H1 (cell line): Measurements from ENCODE around the gene MAJIN. TPM values are rescaled to one million over a fixed set of nuclear protein-coding genes. Genes with fewer than 3 reads are reported as not detected.

Experiments
- CTCF ChIA-PET: fragments of 300-600 bp; sonication (Branson Sonifier 250); formaldehyde crosslinking; loops from one replicate; lab custom pipeline; 2021; ENCODE audit not compliant: partially characterized antibody; lab: Charles Lee
- POLR2A ChIA-PET: fragments of 300-600 bp; sonication (Branson Sonifier 250); formaldehyde crosslinking; loops from one replicate; lab custom pipeline; 2021; ENCODE audit warnings: inconsistent platforms; ENCODE audit not compliant: partially characterized antibody; lab: Charles Lee
- DNase-seq, 2 experiments: peaks; one replicate each; pipeline versions ENCODE4 v3.0.0 to v3.0.0-alpha.2; 2010 to 2022; ENCODE audit warnings: low spot score in 2 of 2, low read depth in 1 of 2, mixed read lengths in 1 of 2
- FAIRE-seq: peaks from 2 replicates; lab custom pipeline; 2011; peaks lifted over from hg19 to GRCh38; lab: Jason Lieb, UNC
- H2AFZ ChIP-seq: 2 replicates; pipeline ENCODE4 v1.8.1; 2012; ENCODE audit warnings: low read length, inconsistent platforms
- H2AK5ac ChIP-seq: 2 replicates; pipeline ENCODE4 v1.6.1; 2013; ENCODE audit warnings: low read depth, low read length
- H2BK120ac ChIP-seq: replicated peaks from 2 replicates; pipeline ENCODE3; 2013; ENCODE audit warnings: low read depth, low read length, inconsistent platforms
- H2BK12ac ChIP-seq: 2 replicates; pipeline ENCODE4 v1.6.1; 2013; ENCODE audit warnings: low read depth, low read length
- H2BK15ac ChIP-seq: 2 replicates; pipeline ENCODE4 v1.6.1; 2013; ENCODE audit warnings: low read length
- H2BK20ac ChIP-seq: 2 replicates; pipeline ENCODE4 v1.6.1; 2013; ENCODE audit warnings: low read length
- H2BK5ac ChIP-seq: 2 replicates; pipeline ENCODE4 v1.6.1; 2013; ENCODE audit warnings: low read depth, low read length
- H3K14ac ChIP-seq: 2 replicates; pipeline ENCODE4 v1.6.1; 2013; ENCODE audit warnings: inconsistent platforms; ENCODE audit not compliant: insufficient read length
- H3K18ac ChIP-seq: 2 replicates; pipeline ENCODE4 v1.6.1; 2013; ENCODE audit warnings: low read length; ENCODE audit errors: extremely low read depth
- H3K23ac ChIP-seq: 2 replicates; pipeline ENCODE4 v1.6.1; 2013; ENCODE audit warnings: inconsistent platforms; ENCODE audit not compliant: insufficient read length
- H3K23me2 ChIP-seq: 2 replicates; pipeline ENCODE4 v1.6.1; 2013; ENCODE audit warnings: low read depth, low read length
- H3K27ac ChIP-seq: 2 replicates; pipeline ENCODE4 v1.6.1; 2011; ENCODE audit warnings: low read depth, low read length, inconsistent platforms
- H3K27me3 ChIP-seq, 4 experiments: replicated peaks in 1 of 4; 1 replicate in 1 of 4; 2 replicates in 3 of 4; pipeline versions ENCODE4 v1.6.1 to v1.8.1; 2011 to 2013; ENCODE audit warnings: low read length in 3 of 4, mild to moderate bottlenecking in 3 of 4, inconsistent platforms in 2 of 4, mixed read lengths in 2 of 4, moderate library complexity in 1 of 4; ENCODE audit not compliant: control insufficient read depth in 3 of 4, insufficient read depth in 3 of 4; ENCODE audit errors: extremely low read depth in 1 of 4
- H3K36me3 ChIP-seq, 4 experiments: 2 replicates each; pipeline versions ENCODE4 v1.6.1 to v1.8.1; 2011 to 2013; ENCODE audit warnings: mild to moderate bottlenecking in 4 of 4, low read length in 3 of 4, moderate library complexity in 2 of 4, control low read depth in 1 of 4, inconsistent platforms in 1 of 4; ENCODE audit not compliant: insufficient read depth in 4 of 4, control insufficient read depth in 2 of 4
- H3K4ac ChIP-seq: replicated peaks from 2 replicates; pipeline ENCODE3; 2013; ENCODE audit warnings: low read length, low read depth, mixed read lengths, inconsistent platforms; ENCODE audit not compliant: insufficient read length
- H3K4me1 ChIP-seq, 4 experiments: replicated peaks in 1 of 4; 1 replicate in 1 of 4; 2 replicates in 3 of 4; pipeline versions ENCODE4 v1.6.1 to v1.8.1; 2011 to 2013; ENCODE audit warnings: low read length in 3 of 4, inconsistent platforms in 2 of 4, mixed read lengths in 1 of 4; ENCODE audit not compliant: insufficient read depth in 4 of 4, control insufficient read depth in 3 of 4
- H3K4me2 ChIP-seq, 2 experiments: 2 replicates each; pipeline versions ENCODE4 v1.6.1 to v1.8.1; 2011 to 2013; ENCODE audit warnings: low read depth in 2 of 2, low read length in 2 of 2, control low read depth in 1 of 2, inconsistent platforms in 1 of 2, mild to moderate bottlenecking in 1 of 2; ENCODE audit not compliant: insufficient read depth in 1 of 2
- H3K4me3 ChIP-seq, 4 experiments: fragments of 200-600, 300-600 bp in 1 of 4; sonication (generic), shearing (Covaris generic), sonication (Bioruptor Twin) in 1 of 4; 2 replicates each; pipeline versions ENCODE4 v1.5.1 to v1.8.1; 2011 to 2016; ENCODE audit warnings: low read length in 4 of 4, low read depth in 3 of 4, control low read depth in 2 of 4, inconsistent platforms in 2 of 4, mild to moderate bottlenecking in 2 of 4, mixed read lengths in 1 of 4, moderate library complexity in 1 of 4; ENCODE audit not compliant: insufficient read depth in 2 of 4; ENCODE audit errors: extremely low read depth in 1 of 4
- H3K56ac ChIP-seq: replicated peaks from 2 replicates; pipeline ENCODE3; 2013; ENCODE audit warnings: low read depth, mild to moderate bottlenecking, mixed read lengths, low read length, inconsistent platforms; ENCODE audit not compliant: insufficient read length
- H3K79me1 ChIP-seq: 2 replicates; pipeline ENCODE4 v1.6.1; 2013; ENCODE audit warnings: low read depth, low read length, control low read depth
- H3K79me2 ChIP-seq, 2 experiments: 2 replicates each; pipeline versions ENCODE4 v1.6.1 to v1.8.1; 2012 to 2013; ENCODE audit warnings: low read length in 2 of 2, mild to moderate bottlenecking in 2 of 2, inconsistent platforms in 1 of 2; ENCODE audit not compliant: insufficient read depth in 2 of 2, control insufficient read depth in 1 of 2
- H3K9ac ChIP-seq, 4 experiments: replicated peaks in 1 of 4; 1 replicate in 1 of 4; 2 replicates in 3 of 4; pipeline versions ENCODE4 v1.6.1 to v1.8.1; 2011 to 2013; ENCODE audit warnings: low read depth in 3 of 4, low read length in 3 of 4, control low read depth in 2 of 4, mild to moderate bottlenecking in 2 of 4, moderate library complexity in 2 of 4, inconsistent platforms in 1 of 4; ENCODE audit errors: extremely low read depth in 1 of 4
- H3K9me3 ChIP-seq, 2 experiments: 2 replicates each; pipeline versions ENCODE4 v1.6.1 to v1.8.1; 2012 to 2013; ENCODE audit warnings: mild to moderate bottlenecking in 2 of 2, moderate library complexity in 2 of 2, control low read depth in 1 of 2, inconsistent platforms in 1 of 2, low read depth in 1 of 2, low read length in 1 of 2, mixed read lengths in 1 of 2; ENCODE audit not compliant: insufficient read depth in 2 of 2
- H4K20me1 ChIP-seq, 2 experiments: replicated peaks in 1 of 2; 2 replicates each; pipeline versions ENCODE3 to v1.8.1; 2011 to 2013; ENCODE audit warnings: inconsistent platforms in 2 of 2, low read length in 2 of 2, mild to moderate bottlenecking in 1 of 2; ENCODE audit not compliant: insufficient read depth in 2 of 2, control insufficient read depth in 1 of 2
- H4K5ac ChIP-seq: 2 replicates; pipeline ENCODE4 v1.6.1; 2013; ENCODE audit warnings: low read length, low read depth, mixed read lengths, inconsistent platforms; ENCODE audit not compliant: insufficient read length
- H4K8ac ChIP-seq: 2 replicates; pipeline ENCODE4 v1.8.0; 2013; ENCODE audit warnings: mild to moderate bottlenecking, moderate library complexity, low read length, inconsistent platforms; ENCODE audit not compliant: insufficient read depth; ENCODE audit errors: extremely low read depth
- H4K91ac ChIP-seq: replicated peaks from 2 replicates; pipeline ENCODE3; 2013; ENCODE audit warnings: low read length, mixed read lengths, inconsistent platforms; ENCODE audit not compliant: insufficient read length
- CEBPB ChIP-seq: IDR thresholded peaks from 2 replicates; pipeline ENCODE4 v1.6.1; 2012; ENCODE audit warnings: low read depth, low read length
- CHD2 ChIP-seq: IDR thresholded peaks from 2 replicates; pipeline ENCODE4 v1.6.1; 2012; ENCODE audit warnings: low read length, improper control_type of control experiment
- WGBS, 2 experiments: shearing (Covaris generic) in 1 of 2; methylation state at CpG; one replicate each; pipeline versions ENCODE4 v1.1.6 to v1.1.7; 2013 to 2015; ENCODE audit warnings: low lambda C conversion rate in 2 of 2, mixed read lengths in 2 of 2, inconsistent platforms in 1 of 2, low coverage in 1 of 2, missing lambda C conversion rate in 1 of 2; ENCODE audit not compliant: insufficient replicate concordance in 2 of 2, insufficient coverage in 1 of 2, insufficient read length in 1 of 2; ENCODE audit errors: extremely low coverage in 1 of 2, missing lambda C conversion rate in 1 of 2; 5-methylcytosine and 5-hydroxymethylcytosine counted together
- polyA plus RNA-seq, 7 experiments: library from polyadenylated mRNA; depleted of rRNA in 3 of 7; stranded (reverse) in 5 of 7; unstranded in 2 of 7; fragments of >200 nt in 5 of 7; fragments of 200-250 nt in 2 of 7; gene quantifications; 1 replicate in 5 of 7; 2 replicates in 1 of 7; 4 replicates in 1 of 7; pipeline versions ENCODE4 v1.2.1 to v1.2.3, GENCODE V29; 2011 to 2013; ENCODE audit warnings: missing spikeins in 2 of 7, mixed read lengths in 2 of 7
- total RNA-seq: library from RNA; stranded (reverse); fragmentation: NEBNext Ultra II Directional; extraction: Animal tissue kit (Norgen Biotek cat#: 25700); gene quantifications from 2 replicates; pipeline ENCODE4 v1.2.1, GENCODE V29; 2021
- TF ChIP-seq, protein P1 (sequence below): IDR thresholded peaks from 2 replicates; pipeline ENCODE4 v1.6.1; 2012; ENCODE audit warnings: inconsistent platforms

Gene MAJIN
- total and polyA plus RNA-seq, 2 of the 8 experiments (the other 6 are each of a cell fraction or from before 2014, with no cell fraction given): not detected

DNA sequence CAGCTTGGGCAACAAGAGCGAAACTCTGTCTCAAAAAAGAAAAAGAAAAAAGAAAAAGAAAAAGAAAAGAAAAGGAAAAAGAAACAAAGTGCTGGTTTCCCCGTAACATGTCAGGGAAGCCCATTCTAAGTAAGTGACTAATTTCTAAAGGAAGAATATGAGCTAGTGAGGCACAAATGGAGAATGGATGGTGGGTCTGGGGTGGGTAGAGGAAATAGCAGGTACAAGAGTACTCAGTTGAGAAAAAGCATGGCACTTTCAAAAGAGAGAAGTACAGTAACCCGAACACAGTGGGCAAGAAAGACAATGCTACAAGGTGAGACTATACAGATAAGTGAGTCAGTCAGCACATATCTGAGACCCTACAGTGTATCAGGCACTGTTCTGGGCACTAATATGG, 4.5 kb downstream of the MAJIN start:
- Histone ChIP-seq H3K4ac (no peak overlapping the region), H3K23ac (no peak overlapping the region), H3K23me2 (no peaks in the 10 kb centered on the region), H3K14ac (no peak overlapping the region), H3K9ac (no peak overlapping the region), H3K4me2 (no peak overlapping the region), H3K27ac (no peak overlapping the region), H2BK15ac (no peak overlapping the region), H2AK5ac (no peak overlapping the region), H2BK12ac (no peak overlapping the region), H4K5ac (no peak overlapping the region), H3K56ac (no peak overlapping the region), H2BK5ac (no peak overlapping the region), H2BK20ac (no peak overlapping the region), H2BK120ac (no peak overlapping the region), H3K36me3 (no peaks in the 10 kb centered on the region), H3K4me1 (no peaks in the 10 kb centered on the region), H3K79me1 (no peaks in the 10 kb centered on the region), H4K91ac (no peak overlapping the region), H3K18ac (no peak overlapping the region), H3K79me2 (no peaks in the 10 kb centered on the region), H3K27me3 (peaks cover 0 to 9% (median 6%) of the 10 kb centered on the region in 4 experiments; a peak in 5 of 7 replicates), H2AFZ (no peak overlapping the region), H4K8ac (no peak overlapping the region; the same call in 1 of the 2 replicates), H3K9me3 (peaks cover 0 to 4% of the 10 kb centered on the region in 2 experiments; a peak in 1 of 4 replicates), H3K4me3 (no peak overlapping the region), H4K20me1 (no peaks in the 10 kb centered on the region)
- CTCF ChIA-PET: interaction anchor here (1.5 kb wide), 1 partner anchor 29 kb away, joined by 5 read pairs; the partner anchor contains the start of gene BATF2
- 96% methylated on average over 3 of the region's 3 CpGs; no CpG with 5 or more reads in 1 of the 2 experiments for WGBS, 2 experiments
- no peak for DNase-seq
- POLR2A ChIA-PET: interaction anchor here (0.6 to 0.7 kb wide), 2 partner anchors 336 to 1023 kb away, joined by 3 read pairs; no protein-coding TSS in a partner anchor
- TF ChIP-seq, protein P1, sequence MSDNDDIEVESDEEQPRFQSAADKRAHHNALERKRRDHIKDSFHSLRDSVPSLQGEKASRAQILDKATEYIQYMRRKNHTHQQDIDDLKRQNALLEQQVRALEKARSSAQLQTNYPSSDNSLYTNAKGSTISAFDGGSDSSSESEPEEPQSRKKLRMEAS: no peak
- TF ChIP-seq CHD2: no peak
- no peak for TF ChIP-seq CEBPB
- no peak for FAIRE-seq
